GM18502 (cell line): Measurements from ENCODE around the gene NMNAT3.

Experiments used
- ATAC-seq: cut with Tn5 transposase; IDR thresholded peaks from one replicate; pipeline ENCODE4 v1.9.1; 2021; ENCODE audit warnings: mild to moderate bottlenecking; ENCODE audit not compliant: unreplicated experiment, poor library complexity

Gene NMNAT3

GRCh38 chr3:139677388-139678155, at the start of gene NMNAT3:
Gene NMNAT3, minus strand, starts transcription at chr3:139677972. Its CDS starts 50,248 bp downstream, at chr3:139627724.
- ATAC-seq: peak; percentile 98

- no peak for ATAC-seq
Measured at GRCh38 chr3:139721370-139721769, 43.6 kb upstream of the NMNAT3 start.

GRCh38 chr3:139718415-139718814, 40.6 kb upstream of the NMNAT3 start:
- no peak for ATAC-seq

- no peak for ATAC-seq
Measured at GRCh38 chr3:139716908-139717485, 39.2 kb upstream of the NMNAT3 start.

GRCh38 chr3:139715743-139716360, 38.1 kb upstream of the NMNAT3 start:
- no peak for ATAC-seq

- ATAC-seq: no peak
Measured at GRCh38 chr3:139715166-139715565, 37.4 kb upstream of the NMNAT3 start.

- ATAC-seq: no peak
Measured at GRCh38 chr3:139710212-139710611, 32.4 kb upstream of the NMNAT3 start.

GRCh38 chr3:139705631-139706030, 27.9 kb upstream of the NMNAT3 start:
- ATAC-seq: no peak

GRCh38 chr3:139696314-139696604, 18.5 kb upstream of the NMNAT3 start:
- no peak for ATAC-seq

- ATAC-seq: no peak
Measured at GRCh38 chr3:139695426-139696313, 17.9 kb upstream of the NMNAT3 start.

- ATAC-seq: no peak
Measured at GRCh38 chr3:139695007-139695406, 17.2 kb upstream of the NMNAT3 start.

GRCh38 chr3:139694542-139694941, 16.8 kb upstream of the NMNAT3 start:
- no peak for ATAC-seq

- ATAC-seq: no peak
Measured at GRCh38 chr3:139691619-139692018, 13.8 kb upstream of the NMNAT3 start.

- ATAC-seq: no peak
Measured at GRCh38 chr3:139689708-139690228, 12.0 kb upstream of the NMNAT3 start.

- no peak for ATAC-seq
Measured at GRCh38 chr3:139689122-139689521, 11.3 kb upstream of the NMNAT3 start.

GRCh38 chr3:139687431-139687830, 9.7 kb upstream of the NMNAT3 start:
- no peak for ATAC-seq

- no peak for ATAC-seq
Measured at GRCh38 chr3:139686624-139687023, 8.9 kb upstream of the NMNAT3 start.

GRCh38 chr3:139686206-139686605, 8.4 kb upstream of the NMNAT3 start:
- ATAC-seq: no peak

- no peak for ATAC-seq
Measured at GRCh38 chr3:139679220-139679775, 1.5 kb upstream of the NMNAT3 start.
